ENCODE results near the gene PMFBP1.

PMFBP1 gene

GRCh38 chr16:72110662-72111615, 61.0 kb downstream of the PMFBP1 start:
- TF ChIP-seq POLR2AphosphoS5 (IDR thresholded peaks at IDR 0.05; ENCODE audit: low read depth, low read length) (no peak), TAF1 (IDR thresholded peaks at IDR 0.05; ENCODE audit: borderline replicate concordance, low read depth, low read length) (no peak), POLR2A (IDR thresholded peaks at IDR 0.05; ENCODE audit: low read depth, low read length) (no peak)
- DNase-seq (ENCODE audit: insufficient read length) (no peak), FAIRE-seq (no peak)

DNA sequence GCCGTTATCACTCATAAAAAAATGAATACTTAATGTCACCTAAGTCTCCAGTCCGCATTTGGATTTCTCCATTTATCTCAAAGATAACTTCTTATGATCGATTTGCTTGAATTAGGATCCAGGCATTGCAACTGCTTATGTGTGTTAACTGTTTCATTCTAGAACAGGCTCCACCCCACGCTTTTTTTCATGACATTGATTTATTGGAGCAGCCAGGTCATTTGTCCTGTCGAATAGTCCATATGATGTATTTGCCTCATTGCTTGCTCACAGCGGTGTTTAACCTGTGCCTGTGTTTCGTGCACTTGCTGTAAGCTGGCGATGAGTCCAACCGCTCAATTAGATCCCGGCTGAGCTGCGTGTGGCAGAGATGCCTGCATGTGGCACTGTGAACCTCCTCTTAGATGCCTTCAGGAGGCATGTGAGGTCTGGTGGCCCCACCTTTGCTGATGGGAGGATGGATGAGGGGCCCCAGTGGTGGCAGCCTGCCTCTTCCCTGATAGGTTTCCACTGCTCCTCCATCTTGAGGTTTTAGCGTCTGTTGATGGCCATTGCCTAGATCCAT, 61.9 kb downstream of the PMFBP1 start:
- FAIRE-seq: no peak
- TF ChIP-seq TAF1 (IDR thresholded peaks at IDR 0.05; ENCODE audit: borderline replicate concordance, low read depth, low read length): no peak
- TF ChIP-seq POLR2A (IDR thresholded peaks at IDR 0.05; ENCODE audit: low read depth, low read length): no peak
- TF ChIP-seq POLR2AphosphoS5 (IDR thresholded peaks at IDR 0.05; ENCODE audit: low read depth, low read length): no peak

GRCh38 chr16:72109300-72109699, 62.7 kb downstream of the PMFBP1 start:
- DNase-seq (ENCODE audit: insufficient read length) (no peak), FAIRE-seq (no peak)
- no peak for TF ChIP-seq POLR2AphosphoS5 (IDR thresholded peaks at IDR 0.05; ENCODE audit: low read depth, low read length)
- TF ChIP-seq TAF1 (IDR thresholded peaks at IDR 0.05; ENCODE audit: borderline replicate concordance, low read depth, low read length): no peak
- no peak for TF ChIP-seq POLR2A (IDR thresholded peaks at IDR 0.05; ENCODE audit: low read depth, low read length)

More for the DNA sequence above, 61.9 kb downstream of the PMFBP1 start:
- DNase-seq (ENCODE audit: insufficient read length): no peak

- no peak for FAIRE-seq
- TF ChIP-seq POLR2A (IDR thresholded peaks at IDR 0.05; ENCODE audit: low read depth, low read length) (no peak), POLR2AphosphoS5 (IDR thresholded peaks at IDR 0.05; ENCODE audit: low read depth, low read length) (no peak), TAF1 (IDR thresholded peaks at IDR 0.05; ENCODE audit: borderline replicate concordance, low read depth, low read length) (no peak)
- DNase-seq (ENCODE audit: insufficient read length): no peak
Measured at GRCh38 chr16:72108353-72109102, 63.4 kb downstream of the PMFBP1 start.

GRCh38 chr16:72107371-72107770, 64.6 kb downstream of the PMFBP1 start:
- FAIRE-seq (no peak), DNase-seq (ENCODE audit: insufficient read length) (no peak)
- TF ChIP-seq POLR2A (IDR thresholded peaks at IDR 0.05; ENCODE audit: low read depth, low read length): no peak
- TF ChIP-seq POLR2AphosphoS5 (IDR thresholded peaks at IDR 0.05; ENCODE audit: low read depth, low read length): no peak
- no peak for TF ChIP-seq TAF1 (IDR thresholded peaks at IDR 0.05; ENCODE audit: borderline replicate concordance, low read depth, low read length)

DNA sequence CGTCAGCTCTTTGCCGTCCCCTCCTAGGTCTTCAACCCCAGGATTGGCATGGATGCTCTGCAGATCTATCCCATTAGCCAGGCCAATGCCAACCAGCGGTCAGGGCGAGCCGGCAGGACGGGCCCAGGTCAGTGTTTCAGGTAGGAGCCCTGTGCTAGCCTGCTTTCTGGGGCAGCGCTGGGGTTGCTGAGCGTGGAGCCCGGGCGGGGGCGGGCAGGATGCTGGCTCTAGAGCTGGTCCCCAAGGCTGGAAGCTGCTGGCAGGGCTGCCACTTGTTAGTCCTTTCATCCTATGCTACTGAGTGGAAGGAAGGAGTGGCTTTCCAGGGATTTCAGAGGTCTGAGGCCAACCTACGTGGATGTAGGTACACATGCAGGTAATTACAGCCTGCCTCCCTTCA, 66.0 kb downstream of the PMFBP1 start:
- DNase-seq (ENCODE audit: insufficient read length) (no peak), FAIRE-seq (no peak)
- TF ChIP-seq POLR2AphosphoS5 (IDR thresholded peaks at IDR 0.05; ENCODE audit: low read depth, low read length) (no peak), TAF1 (IDR thresholded peaks at IDR 0.05; ENCODE audit: borderline replicate concordance, low read depth, low read length) (no peak), POLR2A (IDR thresholded peaks at IDR 0.05; ENCODE audit: low read depth, low read length) (no peak)

DNA sequence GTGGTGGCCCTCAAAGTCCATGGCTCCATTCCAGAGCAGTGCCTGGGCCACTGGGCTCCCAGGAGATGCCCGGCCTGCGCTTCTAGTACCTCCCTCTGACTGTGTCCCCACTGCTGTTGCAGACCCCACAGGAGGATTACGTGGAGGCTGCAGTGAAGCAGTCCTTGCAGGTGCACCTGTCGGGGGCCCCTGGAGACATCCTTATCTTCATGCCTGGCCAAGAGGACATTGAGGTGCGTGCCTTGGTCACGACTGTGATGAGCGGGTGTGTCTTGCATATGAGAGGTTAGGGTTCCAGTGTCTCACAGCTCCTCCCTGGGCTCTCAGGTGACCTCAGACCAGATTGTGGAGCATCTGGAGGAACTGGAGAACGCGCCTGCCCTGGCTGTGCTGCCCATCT, 67.0 kb downstream of the PMFBP1 start:
- no peak for DNase-seq (ENCODE audit: insufficient read length)
- no peak for FAIRE-seq
- no peak for TF ChIP-seq TAF1 (IDR thresholded peaks at IDR 0.05; ENCODE audit: borderline replicate concordance, low read depth, low read length)
- TF ChIP-seq POLR2A (IDR thresholded peaks at IDR 0.05; ENCODE audit: low read depth, low read length): no peak
- no peak for TF ChIP-seq POLR2AphosphoS5 (IDR thresholded peaks at IDR 0.05; ENCODE audit: low read depth, low read length)

GRCh38 chr16:72101195-72101594, 70.8 kb downstream of the PMFBP1 start:
- no peak for TF ChIP-seq TAF1 (IDR thresholded peaks at IDR 0.05; ENCODE audit: borderline replicate concordance, low read depth, low read length)
- TF ChIP-seq POLR2A (IDR thresholded peaks at IDR 0.05; ENCODE audit: low read depth, low read length): no peak
- DNase-seq (ENCODE audit: insufficient read length): no peak
- no peak for FAIRE-seq

- FAIRE-seq: peak; percentile 85
- peak; percentile 49 for DNase-seq (ENCODE audit: insufficient read length)
- TF ChIP-seq POLR2A (IDR thresholded peaks at IDR 0.05; ENCODE audit: low read depth, low read length): no peak
Measured at GRCh38 chr16:72099377-72099818, 72.6 kb downstream of the PMFBP1 start.

DNA sequence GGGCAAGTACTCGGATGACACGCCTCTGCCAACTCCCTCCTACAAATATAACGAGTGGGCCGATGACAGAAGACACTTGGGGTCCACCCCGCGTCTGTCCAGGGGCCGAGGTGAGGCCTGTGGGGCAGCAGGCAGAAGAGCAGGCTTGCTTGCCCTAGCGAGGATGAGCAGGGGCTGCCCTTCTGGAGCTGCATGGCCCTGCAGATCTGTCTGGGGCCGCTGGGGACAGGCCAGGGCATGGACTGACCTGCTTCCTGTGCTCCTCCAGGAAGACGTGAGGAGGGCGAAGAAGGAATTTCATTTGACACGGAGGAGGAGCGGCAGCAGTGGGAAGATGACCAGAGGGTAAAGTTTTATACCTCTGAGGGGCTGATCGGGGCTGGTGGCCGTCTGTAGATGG, 73.0 kb downstream of the PMFBP1 start:
- no peak for FAIRE-seq
- no peak for DNase-seq (ENCODE audit: insufficient read length)
- TF ChIP-seq POLR2A (IDR thresholded peaks at IDR 0.05; ENCODE audit: low read depth, low read length) (no peak), TAF1 (IDR thresholded peaks at IDR 0.05; ENCODE audit: borderline replicate concordance, low read depth, low read length) (no peak), POLR2AphosphoS5 (IDR thresholded peaks at IDR 0.05; ENCODE audit: low read depth, low read length) (no peak)

DNA sequence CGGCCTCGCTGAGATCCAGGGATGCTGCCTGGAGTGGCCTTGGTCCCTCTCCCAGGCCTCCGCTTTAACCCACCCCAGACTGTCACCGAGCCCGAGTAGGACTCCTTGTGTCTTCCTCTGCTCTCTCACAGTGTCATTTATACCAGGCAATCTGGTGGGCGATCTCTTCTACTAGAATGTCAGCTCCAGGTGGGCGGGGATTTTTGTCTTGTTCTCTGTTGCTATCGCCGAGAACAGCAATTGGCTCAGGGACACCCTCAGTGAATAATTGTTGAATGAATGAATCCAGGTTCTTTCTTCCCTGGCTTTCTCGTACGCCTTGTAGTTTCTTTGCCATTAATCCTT, 77.7 kb downstream of the PMFBP1 start:
- FAIRE-seq: no peak
- TF ChIP-seq POLR2AphosphoS5 (IDR thresholded peaks at IDR 0.05; ENCODE audit: low read depth, low read length) (no peak), TAF1 (IDR thresholded peaks at IDR 0.05; ENCODE audit: borderline replicate concordance, low read depth, low read length) (no peak), POLR2A (IDR thresholded peaks at IDR 0.05; ENCODE audit: low read depth, low read length) (no peak)
- DNase-seq (ENCODE audit: insufficient read length): no peak
